ENCODE data around the gene SF3B6.

DNA sequence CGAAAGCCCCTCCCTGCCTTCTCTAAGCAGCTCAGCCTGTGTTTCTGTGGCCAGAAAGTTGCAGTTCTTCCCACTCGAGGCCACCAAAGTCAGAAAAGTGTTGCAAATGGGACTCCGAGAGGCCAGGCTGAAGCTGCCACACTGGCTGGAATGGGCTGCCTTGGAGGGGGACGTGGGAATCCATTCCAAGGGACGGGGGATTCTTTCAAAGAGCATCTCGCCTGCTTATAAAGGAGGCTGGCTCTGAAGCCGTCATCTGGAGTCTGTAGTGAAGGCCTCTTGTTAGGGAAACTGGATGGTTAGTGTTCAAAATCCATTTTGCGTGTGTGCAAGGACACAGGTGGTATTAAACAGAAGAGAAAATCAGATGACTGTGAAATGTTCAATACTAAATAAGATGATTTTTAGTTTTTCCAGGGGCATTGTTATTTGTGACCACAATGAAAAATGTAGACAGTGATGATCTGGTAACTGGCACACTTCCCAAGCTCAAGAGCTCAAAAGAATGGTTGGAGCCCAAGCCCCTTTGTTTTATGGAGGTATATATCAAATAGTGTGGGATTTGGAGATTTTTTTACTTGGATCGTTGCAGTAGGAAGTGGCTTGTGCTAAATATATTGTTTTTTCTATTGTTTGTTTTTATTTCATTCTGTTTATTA lies 47.9 kb upstream of the SF3B6 start:
- TF ChIP-seq, protein P1, sequence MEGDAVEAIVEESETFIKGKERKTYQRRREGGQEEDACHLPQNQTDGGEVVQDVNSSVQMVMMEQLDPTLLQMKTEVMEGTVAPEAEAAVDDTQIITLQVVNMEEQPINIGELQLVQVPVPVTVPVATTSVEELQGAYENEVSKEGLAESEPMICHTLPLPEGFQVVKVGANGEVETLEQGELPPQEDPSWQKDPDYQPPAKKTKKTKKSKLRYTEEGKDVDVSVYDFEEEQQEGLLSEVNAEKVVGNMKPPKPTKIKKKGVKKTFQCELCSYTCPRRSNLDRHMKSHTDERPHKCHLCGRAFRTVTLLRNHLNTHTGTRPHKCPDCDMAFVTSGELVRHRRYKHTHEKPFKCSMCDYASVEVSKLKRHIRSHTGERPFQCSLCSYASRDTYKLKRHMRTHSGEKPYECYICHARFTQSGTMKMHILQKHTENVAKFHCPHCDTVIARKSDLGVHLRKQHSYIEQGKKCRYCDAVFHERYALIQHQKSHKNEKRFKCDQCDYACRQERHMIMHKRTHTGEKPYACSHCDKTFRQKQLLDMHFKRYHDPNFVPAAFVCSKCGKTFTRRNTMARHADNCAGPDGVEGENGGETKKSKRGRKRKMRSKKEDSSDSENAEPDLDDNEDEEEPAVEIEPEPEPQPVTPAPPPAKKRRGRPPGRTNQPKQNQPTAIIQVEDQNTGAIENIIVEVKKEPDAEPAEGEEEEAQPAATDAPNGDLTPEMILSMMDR (IDR thresholded peaks at IDR 0.05), result no peak
- no peak for TF ChIP-seq EP300 (IDR thresholded peaks at IDR 0.05)
- no peak for TF ChIP-seq POLR2A (IDR thresholded peaks at IDR 0.05)

All from ovary (tissue), 3 donors.